OCI-LY7 (cell line): Measurements from ENCODE around the gene KRT33A.

Experiments
- CTCF ChIP-seq: fragments of 200-600 bp; sonication (generic); conservative IDR thresholded peaks from 2 replicates; pipeline ENCODE4 v1.5.1; 2014; ENCODE audit warnings: mild to moderate bottlenecking, antibody characterized with exemption, low read length, moderate library complexity, mixed read lengths
- EZH2phosphoT487 ChIP-seq: fragments of 200-600 bp; sonication (generic); IDR thresholded peaks from 2 replicates; pipeline ENCODE4 v1.6.1; 2018; ENCODE audit warnings: low read depth, borderline replicate concordance, mild to moderate bottlenecking, mixed run types, antibody characterized with exemption, low read length, moderate library complexity, mixed read lengths

GRCh38 chr17:41333098-41333497 lies 17.5 kb downstream of the KRT33A start:
- no peak for TF ChIP-seq CTCF
- TF ChIP-seq EZH2phosphoT487: no peak
